Keratinocyte (primary cell): ENCODE data around the gene SUPT20HL1. TPM values are rescaled to one million over a fixed set of nuclear protein-coding genes. Genes with fewer than 3 reads are reported as not detected.

Source experiments
- DNase-seq: peaks from one replicate; pipeline ENCODE4 v3.0.0-alpha.2; 2011; ENCODE audit warnings: low read depth, missing footprints, low spot score
- FAIRE-seq: peaks from 2 replicates; lab custom pipeline; 2011; peaks lifted over from hg19 to GRCh38; lab: Jason Lieb, UNC
- H2AFZ ChIP-seq: 2 replicates; pipeline ENCODE4 v1.6.0; 2012; ENCODE audit warnings: low read length, control low read depth, inconsistent platforms; ENCODE audit not compliant: control insufficient read depth
- H3K27ac ChIP-seq: 2 replicates; pipeline ENCODE4 v1.5.1; 2011; ENCODE audit warnings: low read length; ENCODE audit not compliant: control insufficient read depth, insufficient read depth
- H3K27me3 ChIP-seq: 3 replicates; pipeline ENCODE4 v1.6.0; 2011; ENCODE audit warnings: low read length; ENCODE audit not compliant: control insufficient read depth, insufficient read depth; ENCODE audit errors: extremely low read depth
- H3K36me3 ChIP-seq, 2 experiments: 2 replicates in 1 of 2; 3 replicates in 1 of 2; pipeline ENCODE4 v1.5.1; 2011; ENCODE audit warnings: low read length in 2 of 2, mild to moderate bottlenecking in 1 of 2; ENCODE audit not compliant: control insufficient read depth in 2 of 2, insufficient read depth in 2 of 2; ENCODE audit errors: extremely low read depth in 1 of 2
- H3K4me1 ChIP-seq: 3 replicates; pipeline ENCODE4 v1.5.1; 2011; ENCODE audit warnings: low read length; ENCODE audit not compliant: control insufficient read depth, insufficient read depth; ENCODE audit errors: extremely low read depth
- H3K4me2 ChIP-seq: 3 replicates; pipeline ENCODE4 v1.6.0; 2011; ENCODE audit warnings: low read depth, low read length; ENCODE audit not compliant: control insufficient read depth, insufficient read depth; ENCODE audit errors: extremely low read depth
- H3K4me3 ChIP-seq, 3 experiments: fragments of 200-600 bp in 1 of 3; sonication (generic) in 1 of 3; 2 replicates in 2 of 3; 3 replicates in 1 of 3; pipeline ENCODE4 v1.5.1; 2011 to 2016; ENCODE audit warnings: low read length in 3 of 3, mild to moderate bottlenecking in 3 of 3, control low read depth in 2 of 3, inconsistent platforms in 1 of 3, low read depth in 1 of 3, mixed read lengths in 1 of 3, mixed run types in 1 of 3, moderate library complexity in 1 of 3; ENCODE audit not compliant: control insufficient read depth in 2 of 3, insufficient read depth in 2 of 3; ENCODE audit errors: extremely low read depth in 1 of 3
- H3K79me2 ChIP-seq: 2 replicates; pipeline ENCODE4 v1.6.0; 2012; ENCODE audit warnings: low read length; ENCODE audit not compliant: control insufficient read depth, insufficient read depth
- H3K9ac ChIP-seq: 3 replicates; pipeline ENCODE4 v1.6.0; 2011; ENCODE audit warnings: low read length; ENCODE audit not compliant: control insufficient read depth, insufficient read depth; ENCODE audit errors: extremely low read depth
- H3K9me1 ChIP-seq: 3 replicates; pipeline ENCODE4 v1.6.0; 2011; ENCODE audit warnings: low read length; ENCODE audit not compliant: control insufficient read depth, insufficient read depth; ENCODE audit errors: extremely low read depth
- H3K9me3 ChIP-seq: 2 replicates; pipeline ENCODE4 v1.5.1; 2012; ENCODE audit warnings: low read depth, low read length; ENCODE audit not compliant: control insufficient read depth
- H4K20me1 ChIP-seq: 3 replicates; pipeline ENCODE4 v1.6.0; 2011; ENCODE audit warnings: low read length; ENCODE audit not compliant: control insufficient read depth, insufficient read depth; ENCODE audit errors: extremely low read depth
- CTCF ChIP-seq, 3 experiments: IDR thresholded peaks in 1 of 3; conservative IDR thresholded peaks in 1 of 3; optimal IDR thresholded peaks in 1 of 3; 2 replicates in 2 of 3; 3 replicates in 1 of 3; pipeline versions ENCODE3 to v1.5.1; 2011; ENCODE audit warnings: low read length in 3 of 3, mild to moderate bottlenecking in 3 of 3, moderate library complexity in 2 of 3, control low read depth in 1 of 3, inconsistent platforms in 1 of 3; ENCODE audit not compliant: insufficient read depth in 2 of 3; ENCODE audit errors: extremely low read depth in 1 of 3
- EZH2 ChIP-seq: IDR thresholded peaks from one replicate; pipeline ENCODE4 v1.6.1; 2012; ENCODE audit warnings: inconsistent platforms, mild to moderate bottlenecking, low read length, moderate library complexity
- dilution Hi-C: fragments of 300-500 bp; cut with MboI; formaldehyde crosslinking; loops from one replicate; pipeline ENCODE4 v1.7.0; 2020; ENCODE audit warnings: low sequenced_read_pairs; ENCODE audit not compliant: extremely low pct_ligation_motif_present
- polyA plus RNA-seq, 5 experiments: library from polyadenylated mRNA; depleted of rRNA in 3 of 5; stranded (reverse) in 3 of 5; stranded (forward) in 1 of 5; unstranded in 1 of 5; fragments of >200 nt; gene quantifications; 1 replicate in 1 of 5; 2 replicates in 3 of 5; 3 replicates in 1 of 5; pipeline versions ENCODE4 v1.2.1 to v1.2.3, GENCODE V29; 2011 to 2012; ENCODE audit warnings: missing spikeins in 2 of 5, low read depth in 1 of 5, low replicate concordance in 1 of 5

The SUPT20HL1 gene
- polyA plus RNA-seq, 1 donor (not counting 4 experiments of a cell fraction or from before 2014, with no cell fraction given): not detected

- TF ChIP-seq CTCF (optimal IDR thresholded peaks at IDR 0.05 in 1 of 3, IDR thresholded peaks at IDR 0.05 in 1 of 3, conservative IDR thresholded peaks at IDR 0.05 in 1 of 3; ENCODE audit: extremely low read depth in 1 of 3, insufficient read depth in 2 of 3, low read length in 3 of 3): peak in 1 of 3 experiments; percentile 9
- TF ChIP-seq EZH2: no peak
- Histone ChIP-seq H3K4me2 (no peak overlapping the region), H3K79me2 (no peaks in the 10 kb centered on the region), H3K27me3 (no peaks in the 10 kb centered on the region), H3K9ac (no peak overlapping the region), H3K27ac (no peak overlapping the region), H3K9me3 (no peaks in the 10 kb centered on the region), H3K9me1 (no peaks in the 10 kb centered on the region), H3K4me3 (no peak overlapping the region), H4K20me1 (no peaks in the 10 kb centered on the region), H3K36me3 (no peaks in the 10 kb centered on the region), H3K4me1 (no peaks in the 10 kb centered on the region), H2AFZ (no peak overlapping the region)
- FAIRE-seq (no peak), DNase-seq (no peak)
- dilution Hi-C loops: no loop called here
Measured at GRCh38 chrX:24350217-24350616, 10.2 kb upstream of the SUPT20HL1 start.

DNA sequence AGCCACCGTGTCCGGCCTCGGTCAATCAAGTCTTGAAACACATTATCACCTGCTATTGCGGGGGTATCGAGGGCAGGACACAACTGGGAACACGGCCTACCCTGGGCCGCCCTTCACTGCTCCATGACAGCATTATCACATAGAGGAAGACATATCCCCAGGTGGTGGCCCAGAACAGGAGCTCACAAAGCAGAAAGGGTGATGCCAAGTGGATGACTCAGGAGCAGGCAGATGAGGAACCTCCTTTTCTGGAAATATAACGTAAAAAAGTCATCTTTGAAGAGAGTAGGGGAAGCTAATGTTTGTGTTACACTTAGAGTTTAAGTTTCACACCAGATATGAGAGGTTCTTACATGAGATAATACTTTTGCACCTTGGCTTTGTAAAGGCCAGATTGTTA lies 5.3 kb upstream of the SUPT20HL1 start:
- H3K27ac ChIP-seq: no peak overlapping the region
- H3K27me3 ChIP-seq: no peaks in the 10 kb centered on the region
- no peaks in the 10 kb centered on the region for H3K9me3 ChIP-seq
- no peaks in the 10 kb centered on the region for H3K9me1 ChIP-seq
- no peak overlapping the region for H3K9ac ChIP-seq
- H3K79me2 ChIP-seq: no peaks in the 10 kb centered on the region
- H2AFZ ChIP-seq: no peak overlapping the region
- dilution Hi-C loops: no loop called here
- FAIRE-seq: no peak
- no peak overlapping the region for H3K4me3 ChIP-seq
- H3K36me3 ChIP-seq: no peaks in the 10 kb centered on the region
- DNase-seq: no peak
- H3K4me2 ChIP-seq: no peak overlapping the region
- H3K4me1 ChIP-seq: no peaks in the 10 kb centered on the region
- H4K20me1 ChIP-seq: no peaks in the 10 kb centered on the region
- TF ChIP-seq EZH2: no peak
- no peak for TF ChIP-seq CTCF (optimal IDR thresholded peaks at IDR 0.05 in 1 of 3, IDR thresholded peaks at IDR 0.05 in 1 of 3, conservative IDR thresholded peaks at IDR 0.05 in 1 of 3; ENCODE audit: extremely low read depth in 1 of 3, insufficient read depth in 2 of 3, low read length in 3 of 3)
